Loucy (cell line): ENCODE data around the gene RTBDN.
A peak's percentile ranks its signal among the peaks of the same experiment; 100 is the strongest.

Experiments used
- H2AFZ ChIP-seq: fragments of 200-600 bp; sonication (generic); 2 replicates; pipeline ENCODE4 v1.6.0; 2016; ENCODE audit warnings: antibody characterized with exemption, mild to moderate bottlenecking, low read length, moderate library complexity
- H3F3A ChIP-seq: fragments of 200-600 bp; 2 replicates; pipeline ENCODE4 v1.6.0; 2016; ENCODE audit warnings: antibody characterized with exemption, low read depth, mild to moderate bottlenecking
- H3K27me3 ChIP-seq: fragments of 200-600 bp; sonication (generic); 2 replicates; pipeline ENCODE4 v1.6.1; 2014; ENCODE audit warnings: low read length, mild to moderate bottlenecking; ENCODE audit not compliant: insufficient read depth, poor library complexity, severe bottlenecking
- H3K36me3 ChIP-seq: fragments of 200-600 bp; sonication (generic); 2 replicates; pipeline ENCODE4 v1.6.1; 2016; ENCODE audit warnings: low read length; ENCODE audit not compliant: insufficient read depth
- H3K4me1 ChIP-seq: fragments of 200-600 bp; sonication (generic); 2 replicates; pipeline ENCODE4 v1.5.1; 2014; ENCODE audit warnings: low read length, mild to moderate bottlenecking; ENCODE audit not compliant: insufficient read depth, poor library complexity, severe bottlenecking
- H3K4me2 ChIP-seq: fragments of 200-600 bp; sonication (generic); 2 replicates; pipeline ENCODE4 v1.6.0; 2014; ENCODE audit warnings: antibody characterized with exemption, low read length, low read depth, mild to moderate bottlenecking; ENCODE audit not compliant: poor library complexity, severe bottlenecking
- H3K4me3 ChIP-seq: fragments of 200-600 bp; sonication (generic); 2 replicates; pipeline ENCODE4 v1.5.1; 2014; ENCODE audit warnings: low read length, mild to moderate bottlenecking, mixed read lengths; ENCODE audit not compliant: poor library complexity, severe bottlenecking
- H3K79me2 ChIP-seq: fragments of 200-600 bp; sonication (generic); 2 replicates; pipeline ENCODE4 v1.6.1; 2014; ENCODE audit warnings: low read length; ENCODE audit not compliant: insufficient read depth
- H3K9ac ChIP-seq: fragments of 200-600 bp; sonication (generic); 2 replicates; pipeline ENCODE4 v1.6.0; 2014; ENCODE audit warnings: mild to moderate bottlenecking, low read depth, low read length, moderate library complexity; ENCODE audit not compliant: poor library complexity, severe bottlenecking
- H3K9me2 ChIP-seq: fragments of 200-600 bp; sonication (generic); replicated peaks from 2 replicates; pipeline ENCODE4 v1.6.1; 2016; ENCODE audit warnings: low read depth, low read length, mixed read lengths
- H3K9me3 ChIP-seq: fragments of 200-600 bp; sonication (generic); 2 replicates; pipeline ENCODE4 v1.6.1; 2014; ENCODE audit warnings: mild to moderate bottlenecking, antibody characterized with exemption, low read length, low read depth; ENCODE audit not compliant: insufficient read depth
- H4K20me1 ChIP-seq: fragments of 200-600 bp; sonication (generic); 2 replicates; pipeline ENCODE4 v1.6.0; 2014; ENCODE audit warnings: antibody characterized with exemption, low read length, mild to moderate bottlenecking; ENCODE audit not compliant: insufficient read depth, poor library complexity, severe bottlenecking
- CTCF ChIP-seq: fragments of 200-600 bp; sonication (generic); conservative IDR thresholded peaks from 2 replicates; pipeline ENCODE4 v1.5.1; 2014; ENCODE audit warnings: mild to moderate bottlenecking, antibody characterized with exemption, low read length
- EZH2phosphoT487 ChIP-seq: fragments of 200-600 bp; IDR thresholded peaks from 2 replicates; pipeline ENCODE4 v1.6.1; 2018; ENCODE audit warnings: antibody characterized with exemption, mild to moderate bottlenecking, moderate library complexity, borderline replicate concordance

RTBDN gene

GRCh38 chr19:12802267-12803106 is 31.9 kb downstream of the RTBDN start:
- Histone ChIP-seq H3F3A (no peaks in the 10 kb centered on the region), H4K20me1 (peaks cover 15% of the 10 kb centered on the region), H2AFZ (peak overlapping the region; percentile 95), H3K36me3 (peaks cover 6% of the 10 kb centered on the region; the same call in 1 of the 2 replicates), H3K4me1 (peaks cover 29% of the 10 kb centered on the region), H3K9ac (peak overlapping the region; percentile 93), H3K79me2 (peaks cover 45% of the 10 kb centered on the region), H3K9me2 (no peaks in the 10 kb centered on the region), H3K27me3 (no peaks in the 10 kb centered on the region), H3K4me2 (peak overlapping the region; percentile 88), H3K4me3 (peak overlapping the region; percentile 89), H3K9me3 (no peaks in the 10 kb centered on the region)
- no peak for TF ChIP-seq CTCF
- TF ChIP-seq EZH2phosphoT487: no peak

DNA sequence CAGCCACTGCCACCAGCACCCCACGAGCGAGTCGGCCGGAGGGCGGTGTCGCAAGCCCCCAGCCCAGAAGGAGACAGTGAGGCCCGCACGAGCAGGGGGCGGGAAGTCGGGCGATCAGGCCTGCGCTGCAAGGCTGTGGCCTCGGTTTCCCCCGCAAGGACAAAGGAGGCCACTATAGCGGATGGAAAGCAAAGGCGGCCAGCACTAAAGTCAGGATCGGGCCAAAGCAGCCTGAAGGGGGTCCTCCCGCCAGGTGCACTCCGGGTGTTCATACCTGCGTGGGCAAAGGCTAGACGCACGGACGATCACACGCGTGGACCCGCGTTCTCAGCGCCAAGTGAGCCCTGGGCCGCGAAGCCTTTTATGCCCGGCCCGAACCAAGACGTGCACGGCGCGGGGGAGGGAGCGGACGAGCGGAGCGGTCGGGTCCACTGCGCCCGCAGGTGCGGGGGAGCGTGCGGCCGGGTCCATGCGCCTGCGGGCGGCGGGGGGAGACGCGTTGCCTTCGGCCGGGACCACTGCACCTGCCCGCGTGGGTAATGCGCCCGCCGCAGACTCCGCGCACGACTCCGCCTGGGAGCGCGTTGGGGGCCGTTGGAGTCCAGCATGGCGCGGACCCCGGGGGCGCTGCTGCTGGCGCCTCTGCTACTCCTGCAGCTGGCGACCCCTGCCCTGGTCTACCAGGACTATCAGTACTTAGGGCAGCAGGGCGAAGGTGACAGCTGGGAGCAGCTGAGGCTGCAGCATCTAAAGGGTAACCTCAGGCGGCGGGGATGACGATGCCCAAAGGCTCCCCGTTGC is 32.7 kb downstream of the RTBDN start, which contains the start of the genes PRDX2 and THSD8:
TSS of gene PRDX2 (minus strand) at position 335 of the 801 bp plus-strand sequence. CDS start 539 bp downstream, outside the sequence.
TSS of gene THSD8 (plus strand) at position 604 of the 801 bp plus-strand sequence. CDS start at position 607, 3 bp downstream.
- peaks cover 6% of the 10 kb centered on the region; the same call in 1 of the 2 replicates for H3K36me3 ChIP-seq
- no peaks in the 10 kb centered on the region for H3F3A ChIP-seq
- H3K9me3 ChIP-seq: no peaks in the 10 kb centered on the region
- H3K27me3 ChIP-seq: no peaks in the 10 kb centered on the region
- H3K4me2 ChIP-seq: peak within 1 kb of the TSS; percentile 88
- peaks cover 22% of the 10 kb centered on the region for H3K4me1 ChIP-seq
- peaks cover 15% of the 10 kb centered on the region for H4K20me1 ChIP-seq
- peak within 1 kb of the TSS; percentile 89 for H3K4me3 ChIP-seq
- peaks cover 37% of the 10 kb centered on the region for H3K79me2 ChIP-seq
- peak within 1 kb of the TSS; percentile 93 for H3K9ac ChIP-seq
- H3K9me2 ChIP-seq: no peaks in the 10 kb centered on the region
- peak within 1 kb of the TSS; percentile 95 for H2AFZ ChIP-seq
- TF ChIP-seq EZH2phosphoT487 (no peak), CTCF (no peak)

GRCh38 chr19:12800923-12801465 is 33.4 kb downstream of the RTBDN start:
- Histone ChIP-seq H3K9ac (peak overlapping the region; percentile 93), H3K36me3 (peaks cover 6% of the 10 kb centered on the region; the same call in 1 of the 2 replicates), H3K9me3 (no peaks in the 10 kb centered on the region), H3K4me1 (peaks cover 24% of the 10 kb centered on the region), H3K79me2 (peaks cover 35% of the 10 kb centered on the region), H3K4me3 (peak overlapping the region; percentile 89), H4K20me1 (peaks cover 15% of the 10 kb centered on the region), H3K4me2 (peak overlapping the region; percentile 88), H3K9me2 (no peaks in the 10 kb centered on the region), H2AFZ (peak overlapping the region; percentile 95), H3F3A (no peaks in the 10 kb centered on the region), H3K27me3 (no peaks in the 10 kb centered on the region)
- TF ChIP-seq EZH2phosphoT487: no peak
- TF ChIP-seq CTCF: no peak
